HG03565 (cell line): ENCODE measurements around the gene AOPEP.

Experiments
- ATAC-seq: cut with Tn5 transposase; IDR thresholded peaks from one replicate; pipeline ENCODE4 v1.9.1; 2021; ENCODE audit warnings: mild to moderate bottlenecking, moderate library complexity; ENCODE audit not compliant: unreplicated experiment

The AOPEP gene

DNA sequence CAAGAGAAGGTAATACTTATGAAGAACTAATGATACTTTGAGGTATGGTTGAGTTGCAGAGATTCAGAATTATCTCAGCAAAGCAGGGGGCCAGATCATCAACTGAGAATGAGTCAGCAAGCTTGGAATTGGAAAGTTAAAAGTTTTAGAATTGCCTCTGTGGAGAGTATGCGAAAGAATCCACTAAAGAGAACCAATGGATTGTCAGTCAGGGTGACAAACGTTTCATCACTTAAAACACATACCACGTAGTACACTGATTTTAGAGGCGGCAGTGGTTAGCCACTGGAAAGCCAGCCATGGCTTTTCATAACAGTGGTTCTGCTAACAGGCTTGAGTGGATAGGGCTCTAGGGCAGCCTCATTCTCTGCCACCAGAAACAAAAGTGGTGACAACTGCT lies 30.7 kb downstream of the AOPEP start:
- no peak for ATAC-seq

DNA sequence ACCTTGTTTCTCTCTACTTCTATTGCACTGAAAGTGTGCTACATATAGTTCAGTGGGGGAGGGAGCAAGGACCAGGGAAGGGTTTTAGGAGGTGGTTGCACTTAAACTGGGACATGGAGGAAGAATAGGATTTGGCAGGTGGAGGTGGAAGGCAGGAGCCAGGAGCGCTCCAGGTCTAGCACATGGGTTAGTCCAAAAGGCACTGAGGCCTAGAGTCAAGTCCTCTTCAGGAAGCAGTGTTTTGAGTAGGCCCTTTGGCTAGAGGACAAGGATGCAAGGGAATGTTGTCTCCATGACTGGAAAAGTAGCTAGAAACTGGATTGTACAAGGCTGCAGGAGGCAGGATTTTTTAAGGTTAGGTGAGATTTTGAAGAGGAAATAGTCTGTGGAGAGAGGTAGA lies 31.5 kb downstream of the AOPEP start:
- ATAC-seq = no peak

DNA sequence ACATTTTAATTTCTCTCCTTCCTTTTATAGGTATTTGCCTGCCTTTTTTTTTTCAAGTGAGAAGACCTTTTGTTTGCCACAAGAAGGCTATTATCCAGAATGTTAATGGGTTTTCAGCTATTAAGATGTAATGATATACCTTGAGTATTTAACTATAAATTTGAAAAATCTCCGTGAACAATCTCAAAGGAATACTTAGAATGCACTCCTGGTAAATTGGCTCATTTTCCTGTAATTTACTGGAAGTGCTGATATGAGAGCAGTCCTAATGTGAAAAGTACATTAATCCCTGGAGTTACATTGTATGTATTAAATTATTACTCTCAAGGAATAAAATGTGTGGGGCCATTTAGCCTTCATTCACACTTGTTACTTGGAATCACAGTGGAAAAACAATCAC lies 32.4 kb downstream of the AOPEP start:
- ATAC-seq = no peak

DNA sequence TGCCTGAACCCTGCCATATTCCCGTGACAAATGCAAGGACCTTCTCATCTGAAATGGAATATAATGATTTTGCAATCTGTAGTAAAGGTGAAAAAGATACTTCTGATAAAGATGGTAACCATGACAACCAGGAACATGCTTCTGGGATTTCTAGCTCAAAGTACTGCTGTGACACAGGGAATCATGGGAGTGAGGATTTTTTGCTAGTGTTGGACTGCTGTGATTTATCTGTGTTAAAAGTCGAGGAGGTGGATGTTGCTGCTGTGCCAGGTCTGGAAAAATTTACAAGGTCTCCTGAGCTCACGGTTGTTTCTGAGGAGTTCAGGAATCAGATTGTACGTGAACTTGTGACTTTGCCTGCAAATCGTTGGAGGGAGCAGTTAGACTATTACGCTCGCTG lies 33.5 kb downstream of the AOPEP start:
- ATAC-seq = no peak

DNA sequence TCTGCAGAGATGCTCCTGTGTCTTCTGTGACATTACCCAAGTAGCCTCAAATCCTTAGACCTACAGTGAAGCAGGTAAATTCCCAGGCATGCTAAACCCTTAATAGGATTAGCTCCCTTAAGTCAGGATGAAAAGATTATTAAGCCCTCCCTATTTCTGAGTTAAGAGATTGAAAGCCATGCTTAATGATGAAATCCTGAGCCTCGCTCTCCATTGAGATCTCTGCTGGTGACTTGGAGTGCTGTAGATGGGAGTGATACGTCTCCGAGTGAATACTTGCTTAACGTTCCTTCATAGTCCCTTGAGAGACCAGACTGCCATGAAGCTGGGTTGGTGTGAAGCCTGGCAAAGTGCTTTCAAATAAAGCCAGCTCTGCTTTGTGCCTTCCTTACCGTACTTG lies 34.2 kb downstream of the AOPEP start:
- no peak for ATAC-seq

DNA sequence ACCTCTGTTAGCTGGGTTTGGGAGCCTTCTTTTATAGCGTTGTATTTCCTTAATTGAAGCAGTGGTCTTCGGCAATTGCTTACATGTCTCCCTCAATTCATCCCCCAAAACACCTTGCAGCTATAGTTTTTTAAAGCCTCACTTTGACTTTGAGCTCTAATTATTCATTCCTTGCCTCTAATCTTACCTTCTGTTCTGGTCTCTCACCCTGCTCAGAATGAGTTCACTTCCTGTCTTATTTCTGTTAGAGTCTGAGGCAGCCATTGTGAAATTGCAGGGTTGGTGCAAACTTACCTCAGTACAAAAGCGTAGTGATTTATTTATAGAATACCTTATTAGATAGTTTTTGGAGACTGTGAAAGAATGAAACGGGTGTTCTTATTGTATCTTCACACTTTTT lies 35.0 kb downstream of the AOPEP start:
- no peak for ATAC-seq

DNA sequence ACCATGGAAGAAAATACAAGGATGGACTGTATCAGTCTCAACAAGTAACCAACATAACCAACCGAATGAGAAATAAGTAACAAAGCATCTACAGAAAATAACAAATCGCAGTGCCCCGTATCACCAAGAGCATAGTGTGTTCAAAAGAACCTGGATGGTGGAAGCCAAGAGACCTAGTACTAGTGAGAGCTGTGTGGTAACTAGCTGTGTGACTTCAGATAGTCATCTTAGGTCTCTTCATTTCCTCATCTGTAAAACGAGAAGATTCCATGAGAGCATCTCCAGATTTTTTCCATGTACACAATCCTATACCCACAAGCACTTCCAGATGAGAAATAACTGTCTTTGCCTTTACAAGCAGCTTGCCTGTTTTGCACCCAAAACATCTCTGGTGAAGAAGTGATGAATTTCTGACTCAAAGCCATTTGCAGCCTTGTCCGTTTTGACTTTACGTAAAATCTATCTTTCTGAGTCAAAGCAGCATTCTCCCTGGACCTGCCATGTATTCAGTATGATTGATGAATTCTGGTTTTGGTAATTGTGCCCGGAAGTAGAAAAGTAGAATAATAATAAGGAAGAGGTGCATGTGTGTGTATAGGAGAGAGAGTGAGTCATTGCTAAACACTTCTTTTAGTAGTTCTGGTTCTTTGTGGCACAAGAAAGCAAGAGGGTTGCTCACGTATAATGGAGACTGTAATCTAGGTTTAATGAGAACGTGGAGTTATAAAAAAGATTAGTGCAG lies 41.0 kb downstream of the AOPEP start:
- no peak for ATAC-seq

DNA sequence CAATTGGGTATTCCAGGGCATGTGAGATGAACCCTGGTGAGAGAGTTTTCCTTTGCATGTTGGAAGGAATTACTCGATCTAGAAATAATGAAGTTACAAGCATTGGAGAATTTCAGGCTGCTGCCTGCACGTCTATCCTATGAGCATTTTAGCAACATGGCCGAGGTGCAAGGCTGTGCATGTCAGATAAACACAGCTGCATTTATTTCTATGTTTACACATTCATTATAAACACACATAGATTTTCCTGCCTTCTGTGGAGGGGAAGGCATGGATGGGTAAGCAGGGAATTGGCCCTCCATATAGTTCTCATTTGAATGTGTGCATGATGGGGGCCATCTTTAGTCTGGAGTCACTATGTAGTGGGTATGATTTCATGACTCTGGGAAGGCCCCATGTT lies 42.3 kb downstream of the AOPEP start:
- ATAC-seq = no peak

DNA sequence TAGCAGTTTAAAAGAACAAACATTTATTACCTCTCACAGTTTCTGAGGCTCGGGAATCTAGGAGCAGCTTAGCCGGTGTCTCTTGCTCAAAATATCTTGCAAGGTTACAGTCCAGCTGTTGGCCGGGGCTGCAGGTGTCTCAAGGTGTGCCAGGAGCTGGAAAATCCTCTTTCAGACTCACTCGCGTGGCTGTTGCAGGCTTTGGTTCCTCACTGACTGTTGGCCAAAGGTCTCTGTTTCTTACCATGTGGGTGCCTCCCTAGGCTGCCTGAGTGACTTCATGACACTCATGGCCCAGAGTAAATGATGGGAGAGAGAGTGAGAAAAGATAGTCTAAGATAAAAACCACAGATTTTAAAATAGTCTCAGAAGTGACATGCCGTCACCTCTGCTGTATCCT lies 43.8 kb downstream of the AOPEP start:
- ATAC-seq = no peak

DNA sequence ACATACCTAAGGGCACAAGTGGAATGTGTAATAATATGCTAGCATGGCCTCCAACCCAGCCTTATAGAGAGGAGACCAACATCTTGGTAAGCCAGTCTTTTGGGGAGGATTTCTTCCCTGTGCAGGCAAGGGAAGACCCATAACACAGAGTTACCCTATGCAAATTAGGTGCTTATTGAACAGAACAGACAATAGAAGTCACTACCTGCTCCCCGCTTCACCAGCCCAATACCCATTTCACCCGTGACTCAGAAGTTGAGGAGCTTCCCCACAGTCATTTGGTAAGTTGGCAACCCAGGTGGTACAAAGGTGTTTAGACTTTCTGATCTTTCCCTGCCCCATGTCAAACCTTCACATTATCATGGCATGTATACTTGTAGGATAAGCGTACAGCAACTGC lies 44.6 kb downstream of the AOPEP start:
- no peak for ATAC-seq

DNA sequence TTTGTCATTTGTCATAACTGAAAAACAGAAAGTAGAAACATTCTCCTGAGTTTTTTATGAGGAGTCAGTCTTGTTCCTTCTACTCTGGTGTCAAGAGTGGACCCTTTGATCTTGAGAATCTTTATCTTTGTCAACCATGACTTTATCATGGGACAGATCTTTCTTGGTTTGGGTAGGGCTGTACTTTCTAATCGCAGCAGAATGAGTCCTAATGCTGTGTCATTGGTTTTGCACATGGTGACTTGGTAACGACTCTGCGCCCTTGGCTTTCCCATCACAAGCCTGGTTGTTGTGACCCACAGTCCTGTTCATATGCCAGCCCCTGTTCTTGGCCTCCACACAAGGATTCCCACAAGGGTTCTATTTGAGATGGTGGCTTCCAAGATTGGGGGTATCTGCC lies 45.6 kb downstream of the AOPEP start:
- no peak for ATAC-seq

DNA sequence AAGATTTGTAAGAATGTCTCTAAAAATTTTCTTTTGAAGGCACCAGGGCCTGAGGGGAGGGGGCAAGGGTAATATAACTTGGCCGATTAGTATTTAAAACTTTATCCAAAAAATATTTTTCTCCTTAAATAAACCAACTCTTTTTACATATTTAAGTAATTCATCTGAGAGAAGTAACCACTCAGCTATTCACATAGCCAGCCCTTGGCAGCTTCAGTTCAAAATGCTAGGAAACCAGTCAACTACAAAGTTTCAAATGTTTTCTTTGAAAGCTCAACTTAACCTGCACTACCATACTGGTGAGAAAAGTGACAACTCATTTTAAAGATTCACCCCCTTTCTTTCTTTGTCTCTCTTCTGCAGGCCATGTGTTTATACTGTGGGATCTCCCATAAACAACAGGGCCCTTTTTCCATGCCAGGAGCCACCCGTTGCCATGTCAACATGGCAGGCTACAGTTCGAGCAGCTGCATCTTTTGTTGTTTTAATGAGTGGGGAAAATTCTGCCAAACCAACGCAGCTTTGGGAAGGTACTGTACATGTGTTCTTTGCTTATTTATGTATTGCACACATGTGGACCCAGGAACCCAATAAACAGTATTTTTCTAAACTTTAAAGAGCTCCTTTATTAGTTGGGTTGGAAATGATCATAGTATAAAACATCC lies 46.3 kb downstream of the AOPEP start:
- ATAC-seq = no peak

DNA sequence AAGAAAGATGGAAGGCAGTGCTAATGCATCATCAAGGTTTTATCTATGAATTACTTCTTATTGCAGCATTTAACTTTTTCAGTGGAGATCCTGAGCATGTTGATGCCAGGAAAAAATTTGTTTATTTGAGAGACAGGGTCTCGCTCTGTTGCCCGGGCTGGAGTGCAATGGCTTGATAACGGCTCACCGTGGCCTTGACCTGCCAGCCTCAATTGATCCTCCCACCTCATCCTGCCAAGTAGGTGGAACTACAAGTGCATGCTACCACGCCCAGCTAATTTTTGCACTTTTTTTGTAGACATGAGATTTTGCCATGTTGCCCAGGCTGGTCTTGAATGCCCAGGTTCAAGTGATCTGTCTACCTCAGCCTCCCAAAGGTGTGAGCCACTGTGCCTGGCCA lies 47.2 kb downstream of the AOPEP start:
- no peak for ATAC-seq

DNA sequence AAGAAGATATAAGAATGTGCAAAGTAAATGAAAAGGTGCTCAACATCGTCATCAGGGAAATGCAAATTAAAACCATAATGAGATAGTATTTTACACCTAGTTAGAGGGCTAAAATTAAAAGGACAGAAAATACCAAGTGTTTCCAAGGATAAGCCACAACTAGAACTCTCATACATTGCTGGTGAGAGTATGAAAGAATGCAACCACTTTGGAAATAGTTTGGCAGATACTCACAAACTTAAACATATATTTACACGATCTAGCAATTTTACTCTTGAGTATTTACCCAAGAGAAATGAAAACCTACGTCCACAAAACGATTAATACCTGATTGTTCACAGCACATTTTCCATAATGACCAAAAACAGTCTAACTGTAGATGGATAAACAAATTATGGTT lies 51.5 kb downstream of the AOPEP start:
- no peak for ATAC-seq

DNA sequence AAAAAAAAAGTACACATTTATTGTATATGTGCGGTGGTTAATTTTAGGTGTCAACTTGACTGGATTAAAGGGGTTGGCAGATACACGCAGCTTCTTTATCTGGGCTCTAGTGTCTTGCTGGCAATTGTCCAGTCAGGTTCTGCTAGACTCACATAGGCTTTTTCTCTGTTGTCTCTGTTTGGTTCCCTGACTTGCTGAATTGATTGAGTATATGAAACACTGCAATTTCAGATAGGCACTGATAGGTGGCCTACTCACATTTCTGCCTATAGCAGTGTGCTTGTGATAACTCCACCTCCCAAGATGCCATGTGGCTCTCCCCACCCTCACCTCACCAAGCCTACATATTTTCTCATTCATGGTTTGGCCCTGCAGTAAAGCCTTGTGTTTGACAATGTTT lies 52.5 kb downstream of the AOPEP start:
- ATAC-seq = no peak

DNA sequence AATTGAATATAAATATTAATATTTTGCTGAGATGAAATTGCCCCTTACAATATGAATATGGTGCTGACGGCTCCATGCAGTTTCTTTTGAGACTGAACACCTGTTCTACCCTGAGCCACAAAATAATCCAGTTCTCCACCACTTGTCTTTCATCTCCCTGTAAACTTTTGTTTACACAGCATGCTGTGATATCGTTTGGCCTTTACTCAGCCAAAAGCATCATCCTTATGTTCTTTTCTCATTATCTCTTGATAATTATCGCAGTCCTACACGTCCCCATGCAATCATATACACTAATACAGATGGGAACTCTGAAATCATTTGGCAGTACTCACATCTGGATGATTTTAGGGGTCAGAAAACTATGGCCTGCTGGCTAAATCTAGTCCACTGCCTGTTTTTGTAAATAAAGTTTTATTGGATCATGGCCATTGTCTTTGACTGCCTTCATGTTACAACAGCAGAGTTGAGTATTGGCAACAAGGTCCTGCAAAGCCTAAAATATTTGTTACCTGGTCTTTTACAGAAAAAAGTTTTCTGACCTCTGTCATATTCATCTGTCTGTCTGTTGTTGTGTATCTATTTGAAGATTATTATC lies 53.3 kb downstream of the AOPEP start:
- ATAC-seq = no peak

DNA sequence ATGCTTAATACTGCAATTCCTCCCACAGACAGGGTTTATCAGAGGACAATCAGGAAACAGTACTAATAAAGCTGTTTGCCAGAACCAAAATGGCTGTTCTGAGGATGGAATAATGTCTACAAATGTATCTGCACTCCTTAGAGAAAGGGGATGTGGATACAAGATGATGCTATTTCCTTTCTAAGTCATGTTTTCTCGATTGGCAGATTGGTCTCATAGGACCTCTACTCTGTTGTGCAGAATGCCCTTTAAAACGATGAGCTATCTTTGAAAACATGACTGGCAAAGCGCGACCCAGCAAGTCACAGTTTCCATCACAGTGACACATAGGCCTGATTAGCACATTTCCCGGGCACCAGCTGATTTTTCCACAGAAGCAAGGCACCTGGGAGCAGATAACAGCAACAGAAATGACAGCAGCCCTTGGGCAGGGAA lies 54.0 kb downstream of the AOPEP start:
- ATAC-seq = no peak

DNA sequence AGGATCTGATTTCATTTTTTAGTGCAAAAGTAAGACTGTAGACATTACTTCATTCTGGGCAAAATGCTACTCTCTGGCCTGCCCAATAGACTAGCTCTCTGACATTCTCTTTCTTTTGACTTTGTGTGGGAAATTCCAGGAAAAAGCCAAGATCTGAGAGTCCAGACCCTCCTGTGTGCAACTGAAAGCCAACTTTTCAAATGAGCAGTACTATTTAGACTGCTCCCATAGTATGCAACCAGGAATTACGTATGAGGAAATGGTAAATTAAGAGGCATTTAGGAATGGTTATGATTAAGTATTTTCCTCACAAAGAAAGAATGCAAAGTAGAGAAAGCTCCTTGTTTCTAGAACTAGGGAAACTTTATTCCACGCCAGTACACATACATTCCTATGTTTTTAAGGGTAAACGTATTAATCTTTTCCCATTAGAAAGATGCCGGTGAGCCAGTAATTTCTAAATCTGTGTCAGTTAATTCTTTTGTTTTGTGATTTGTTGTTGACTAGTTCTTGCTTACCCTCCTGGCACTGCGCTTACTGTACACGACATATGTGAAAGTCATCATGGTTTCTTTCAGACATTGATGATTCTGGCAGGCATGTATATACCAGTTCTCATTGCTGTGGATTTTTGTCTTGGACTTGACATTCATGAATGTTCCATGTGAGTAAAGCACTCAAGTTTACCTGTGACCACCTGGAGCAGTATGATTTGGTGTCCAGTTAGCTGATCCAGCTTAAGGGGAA lies 56.0 kb downstream of the AOPEP start:
- ATAC-seq = no peak

DNA sequence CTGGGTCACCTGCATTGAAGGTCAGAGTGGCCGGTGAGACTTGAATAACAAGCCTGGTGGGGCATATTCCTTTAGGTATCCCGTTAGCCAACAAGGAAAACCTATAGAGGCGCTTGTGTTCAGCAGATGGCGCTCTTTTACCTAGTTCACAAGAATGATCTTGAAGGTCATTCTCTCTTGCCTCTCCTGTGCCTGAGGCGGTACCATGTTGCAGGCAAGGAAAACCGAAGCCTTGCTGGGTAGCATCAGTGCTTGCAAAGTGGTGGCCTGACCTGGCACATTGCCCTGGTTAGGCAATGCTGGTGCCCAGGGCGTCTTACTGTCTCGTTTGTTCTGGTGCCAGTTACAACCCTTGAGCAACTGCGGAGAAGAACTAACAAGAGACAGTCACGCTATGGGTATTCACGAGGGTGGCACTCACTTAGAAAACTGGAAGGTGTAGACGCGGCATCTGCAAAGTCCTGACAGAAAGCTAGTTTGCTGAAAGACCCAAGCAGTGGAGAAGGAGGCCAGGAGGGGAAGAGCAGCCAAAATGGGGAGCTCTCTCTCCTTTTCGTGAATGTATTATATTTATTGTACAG lies 56.7 kb downstream of the AOPEP start:
- ATAC-seq = no peak

DNA sequence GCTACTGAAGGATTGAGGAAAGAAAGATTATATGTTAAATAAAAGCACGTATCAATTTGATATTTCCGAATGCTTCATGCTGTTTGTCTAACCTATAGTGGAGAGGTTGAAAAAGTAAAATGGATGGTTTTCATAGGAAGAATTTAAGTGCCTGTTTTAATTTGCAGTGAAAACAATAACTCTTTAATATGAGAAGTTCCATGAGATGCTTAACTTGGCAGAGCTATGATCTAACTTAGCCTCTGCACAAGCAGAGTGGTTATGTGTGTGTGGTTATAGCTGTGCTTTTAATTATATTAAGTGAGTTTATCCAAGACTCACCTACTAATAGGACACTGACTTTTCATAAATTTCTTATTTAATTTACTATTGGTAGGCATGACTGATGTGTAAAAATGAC lies 57.4 kb downstream of the AOPEP start:
- no peak for ATAC-seq
